OCI-LY1 (cell line): ENCODE measurements around the gene STXBP2.

Experiments
- H2AFZ ChIP-seq: fragments of 200-600 bp; sonication (generic), shearing (Covaris generic); 2 replicates; pipeline ENCODE4 v1.6.0; 2014; ENCODE audit warnings: antibody characterized with exemption, mild to moderate bottlenecking, low read length
- H3F3A ChIP-seq: fragments of 200-600 bp; sonication (generic), shearing (Covaris generic); 2 replicates; pipeline ENCODE4 v1.6.0; 2014; ENCODE audit warnings: mild to moderate bottlenecking, antibody characterized with exemption, low read length, moderate library complexity; ENCODE audit not compliant: insufficient read depth
- H3K27ac ChIP-seq: fragments of 200-600 bp; sonication (generic); 2 replicates; pipeline ENCODE4 v1.5.1; 2014; ENCODE audit warnings: low read length, mixed run types, mild to moderate bottlenecking, low read depth; ENCODE audit not compliant: poor library complexity, severe bottlenecking
- H3K27me3 ChIP-seq: fragments of 200-600 bp; sonication (generic); 2 replicates; pipeline ENCODE4 v1.6.0; 2014; ENCODE audit warnings: antibody characterized with exemption, mild to moderate bottlenecking, low read length, moderate library complexity; ENCODE audit not compliant: insufficient read depth
- H3K36me3 ChIP-seq: fragments of 200-600 bp; sonication (generic); 2 replicates; pipeline ENCODE4 v1.6.1; 2014; ENCODE audit warnings: mild to moderate bottlenecking, antibody characterized with exemption, low read length, moderate library complexity, mixed read lengths; ENCODE audit not compliant: insufficient read depth
- H3K4me1 ChIP-seq: fragments of 200-600 bp; sonication (generic); 2 replicates; pipeline ENCODE4 v1.5.1; 2014; ENCODE audit warnings: mild to moderate bottlenecking, low read length, moderate library complexity; ENCODE audit not compliant: insufficient read depth, severe bottlenecking
- H3K4me2 ChIP-seq: fragments of 200-600 bp; sonication (generic), shearing (Covaris generic); 2 replicates; pipeline ENCODE4 v1.6.1; 2014; ENCODE audit warnings: low read length
- H3K4me3 ChIP-seq: fragments of 200-600 bp; sonication (generic); 2 replicates; pipeline ENCODE4 v1.5.1; 2014; ENCODE audit warnings: low read length, low read depth, mild to moderate bottlenecking, mixed read lengths; ENCODE audit not compliant: poor library complexity, severe bottlenecking
- H3K79me2 ChIP-seq: fragments of 200-600 bp; shearing (Covaris generic); 2 replicates; pipeline ENCODE4 v1.6.1; 2016; ENCODE audit warnings: mixed run types, low read length, mixed read lengths; ENCODE audit not compliant: insufficient read depth
- H3K9ac ChIP-seq: fragments of 200-600 bp; sonication (generic), shearing (Covaris generic); 2 replicates; pipeline ENCODE4 v1.6.1; 2014; ENCODE audit warnings: mild to moderate bottlenecking, low read length, mixed read lengths
- H3K9me2 ChIP-seq: fragments of 200-600 bp; sonication (generic), shearing (Covaris generic); 2 replicates; pipeline ENCODE4 v1.6.1; 2014; ENCODE audit warnings: low read depth, mild to moderate bottlenecking, low read length, mixed read lengths
- H3K9me3 ChIP-seq: fragments of 200-600 bp; shearing (Covaris generic); 2 replicates; pipeline ENCODE4 v1.6.1; 2014; ENCODE audit warnings: low read length, mixed read lengths
- H4K20me1 ChIP-seq: fragments of 200-600 bp; sonication (generic), shearing (Covaris generic); 2 replicates; pipeline ENCODE4 v1.6.0; 2016; ENCODE audit warnings: mild to moderate bottlenecking, low read length; ENCODE audit not compliant: insufficient read depth
- EZH2 ChIP-seq: fragments of 200-600 bp; sonication (generic), shearing (Covaris generic); IDR thresholded peaks from 2 replicates; pipeline ENCODE4 v1.8.0; 2017; ENCODE audit warnings: borderline replicate concordance, mixed run types, mild to moderate bottlenecking, antibody characterized with exemption, low read length, moderate library complexity, mixed read lengths
- TF ChIP-seq, protein P1 (sequence below): fragments of 200-600 bp; sonication (generic), shearing (Covaris generic); IDR thresholded peaks from 2 replicates; pipeline ENCODE4 v1.5.1; 2017; ENCODE audit warnings: mild to moderate bottlenecking, antibody characterized with exemption, low read length, moderate library complexity, mixed read lengths

STXBP2 gene

DNA sequence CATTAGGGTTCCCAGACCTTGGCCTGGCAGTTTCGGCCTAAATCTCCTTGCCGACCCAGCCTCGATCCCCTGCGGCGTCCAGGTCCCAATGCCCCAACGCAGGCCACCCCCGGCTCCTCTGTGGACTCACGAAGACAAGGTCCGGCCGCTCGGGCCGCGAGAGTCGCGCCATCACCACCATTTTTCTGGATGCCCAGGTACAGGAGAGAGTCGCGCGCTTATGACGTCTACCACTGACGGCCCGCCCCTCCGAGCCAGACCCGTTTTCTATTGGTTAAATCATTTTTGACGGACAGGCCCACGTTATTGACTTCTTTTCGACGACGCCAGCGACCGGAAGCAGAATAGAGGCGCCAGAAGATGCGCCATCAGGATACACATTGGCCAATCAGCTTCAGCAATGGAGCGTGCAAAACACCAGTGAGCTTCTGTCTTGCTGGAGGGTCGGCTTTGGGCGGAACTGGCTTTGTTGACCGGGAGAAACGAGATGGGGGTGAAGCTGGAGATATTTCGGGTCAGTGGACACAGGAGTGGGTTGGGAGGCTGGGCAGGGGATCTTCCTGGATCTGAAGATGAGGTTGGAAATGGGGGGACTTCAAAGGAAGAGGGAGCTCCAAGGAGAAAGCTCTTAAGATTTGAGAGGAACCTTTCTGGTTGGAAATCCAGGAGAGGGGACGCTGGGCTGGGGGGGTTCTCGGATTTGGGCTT lies 7.4 kb upstream of the STXBP2 start, which contains the start of the genes PET100 and XAB2:
Gene PET100, plus strand, starts transcription at position 447 of the 708 bp plus-strand sequence. Its CDS starts 41 bp downstream, at position 488.
Gene XAB2, minus strand, starts transcription at position 199 of the 708 bp plus-strand sequence. Its CDS starts 18 bp downstream, at position 181.
- Histone ChIP-seq H3K79me2 (peaks cover 27% of the 10 kb centered on the region), H3K27ac (no peak within 1 kb of the TSS), H3K4me2 (peak within 1 kb of the TSS; percentile 97), H4K20me1 (no peaks in the 10 kb centered on the region), H3K27me3 (no peaks in the 10 kb centered on the region), H3K9me3 (no peaks in the 10 kb centered on the region), H3K4me3 (peak within 1 kb of the TSS; percentile 94), H3K4me1 (peaks cover 23% of the 10 kb centered on the region), H3K36me3 (peaks cover 22% of the 10 kb centered on the region), H3K9me2 (no peaks in the 10 kb centered on the region), H3F3A (no peaks in the 10 kb centered on the region), H2AFZ (no peak within 1 kb of the TSS), H3K9ac (peak within 1 kb of the TSS; percentile 94)
- TF ChIP-seq, protein P1, sequence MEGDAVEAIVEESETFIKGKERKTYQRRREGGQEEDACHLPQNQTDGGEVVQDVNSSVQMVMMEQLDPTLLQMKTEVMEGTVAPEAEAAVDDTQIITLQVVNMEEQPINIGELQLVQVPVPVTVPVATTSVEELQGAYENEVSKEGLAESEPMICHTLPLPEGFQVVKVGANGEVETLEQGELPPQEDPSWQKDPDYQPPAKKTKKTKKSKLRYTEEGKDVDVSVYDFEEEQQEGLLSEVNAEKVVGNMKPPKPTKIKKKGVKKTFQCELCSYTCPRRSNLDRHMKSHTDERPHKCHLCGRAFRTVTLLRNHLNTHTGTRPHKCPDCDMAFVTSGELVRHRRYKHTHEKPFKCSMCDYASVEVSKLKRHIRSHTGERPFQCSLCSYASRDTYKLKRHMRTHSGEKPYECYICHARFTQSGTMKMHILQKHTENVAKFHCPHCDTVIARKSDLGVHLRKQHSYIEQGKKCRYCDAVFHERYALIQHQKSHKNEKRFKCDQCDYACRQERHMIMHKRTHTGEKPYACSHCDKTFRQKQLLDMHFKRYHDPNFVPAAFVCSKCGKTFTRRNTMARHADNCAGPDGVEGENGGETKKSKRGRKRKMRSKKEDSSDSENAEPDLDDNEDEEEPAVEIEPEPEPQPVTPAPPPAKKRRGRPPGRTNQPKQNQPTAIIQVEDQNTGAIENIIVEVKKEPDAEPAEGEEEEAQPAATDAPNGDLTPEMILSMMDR = no peak
- no peak for TF ChIP-seq EZH2

GRCh38 chr19:7631577-7631976 lies 5.3 kb upstream of the STXBP2 start:
- Histone ChIP-seq H3K4me2 (no peak overlapping the region), H3K36me3 (peaks cover 12% of the 10 kb centered on the region), H3K27ac (no peak overlapping the region), H3F3A (no peaks in the 10 kb centered on the region), H3K27me3 (no peaks in the 10 kb centered on the region), H3K79me2 (peaks cover 27% of the 10 kb centered on the region), H2AFZ (no peak overlapping the region), H3K9me3 (no peaks in the 10 kb centered on the region), H3K9me2 (no peaks in the 10 kb centered on the region), H4K20me1 (no peaks in the 10 kb centered on the region), H3K9ac (no peak overlapping the region), H3K4me1 (peaks cover 25% of the 10 kb centered on the region), H3K4me3 (no peak overlapping the region)
- TF ChIP-seq, protein P1 = no peak

- Histone ChIP-seq H3K4me3 (no peak overlapping the region), H3K79me2 (peaks cover 27% of the 10 kb centered on the region), H3K4me2 (no peak overlapping the region), H3K36me3 (peaks cover 4% of the 10 kb centered on the region), H3K9ac (no peak overlapping the region), H3K9me3 (no peaks in the 10 kb centered on the region), H2AFZ (no peak overlapping the region), H3K9me2 (no peaks in the 10 kb centered on the region), H4K20me1 (no peaks in the 10 kb centered on the region), H3F3A (no peaks in the 10 kb centered on the region), H3K27ac (no peak overlapping the region), H3K27me3 (no peaks in the 10 kb centered on the region), H3K4me1 (peaks cover 29% of the 10 kb centered on the region)
- TF ChIP-seq, protein P1 = no peak
- no peak for TF ChIP-seq EZH2
These were observed 4.3 kb upstream of the STXBP2 start for GRCh38 chr19:7632340-7633203.
